Right lobe of liver (tissue), 4 donors: ENCODE data around the gene PPP1R7.

Experiments
- POLR2A ChIP-seq: fragments of 450-650 bp; IDR thresholded peaks from one replicate; pipeline ENCODE4 v1.6.1; 2017; ENCODE audit warnings: antibody characterized with exemption, mild to moderate bottlenecking
- TF ChIP-seq, protein P1 (sequence below), 4 donors: fragments of 200-600 bp in 3 of 4; fragments of 450-650 bp in 1 of 4; IDR thresholded peaks; one replicate each; pipeline versions ENCODE4 v1.5.1 to v1.8.0; 2016 to 2022; ENCODE audit warnings: antibody characterized with exemption in 4 of 4, mild to moderate bottlenecking in 2 of 4
- donor health status: DM: no; HTN: no; CAD: no.
- donor health status: DM: no; HTN: no; CAD: no.
- donor health status: DM: no; HTN: yes; CAD: no.

- no peak for TF ChIP-seq POLR2A
- TF ChIP-seq, protein P1, sequence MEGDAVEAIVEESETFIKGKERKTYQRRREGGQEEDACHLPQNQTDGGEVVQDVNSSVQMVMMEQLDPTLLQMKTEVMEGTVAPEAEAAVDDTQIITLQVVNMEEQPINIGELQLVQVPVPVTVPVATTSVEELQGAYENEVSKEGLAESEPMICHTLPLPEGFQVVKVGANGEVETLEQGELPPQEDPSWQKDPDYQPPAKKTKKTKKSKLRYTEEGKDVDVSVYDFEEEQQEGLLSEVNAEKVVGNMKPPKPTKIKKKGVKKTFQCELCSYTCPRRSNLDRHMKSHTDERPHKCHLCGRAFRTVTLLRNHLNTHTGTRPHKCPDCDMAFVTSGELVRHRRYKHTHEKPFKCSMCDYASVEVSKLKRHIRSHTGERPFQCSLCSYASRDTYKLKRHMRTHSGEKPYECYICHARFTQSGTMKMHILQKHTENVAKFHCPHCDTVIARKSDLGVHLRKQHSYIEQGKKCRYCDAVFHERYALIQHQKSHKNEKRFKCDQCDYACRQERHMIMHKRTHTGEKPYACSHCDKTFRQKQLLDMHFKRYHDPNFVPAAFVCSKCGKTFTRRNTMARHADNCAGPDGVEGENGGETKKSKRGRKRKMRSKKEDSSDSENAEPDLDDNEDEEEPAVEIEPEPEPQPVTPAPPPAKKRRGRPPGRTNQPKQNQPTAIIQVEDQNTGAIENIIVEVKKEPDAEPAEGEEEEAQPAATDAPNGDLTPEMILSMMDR (IDR thresholded peaks at IDR 0.05), result no peak
Measured at GRCh38 chr2:241132538-241133435, 17.5 kb upstream of the PPP1R7 start.
